Islet precursor cell (in vitro differentiated cells): ENCODE results near the gene DLX5.

Experiments
- DNase-seq: peaks from one replicate; pipeline ENCODE4 v3.0.0-alpha.2; 2018

Gene DLX5

GRCh38 chr7:97004247-97005182 is 20.1 kb downstream of the DLX5 start:
- DNase-seq, result no peak

GRCh38 chr7:97003262-97004246 is 21.1 kb downstream of the DLX5 start:
- DNase-seq, result no peak

- DNase-seq, result no peak
Measured at GRCh38 chr7:97002555-97003261, 21.9 kb downstream of the DLX5 start.

- peak; percentile 63 for DNase-seq
Measured at GRCh38 chr7:97001656-97002554, 22.7 kb downstream of the DLX5 start.

GRCh38 chr7:97001221-97001620 is 23.4 kb downstream of the DLX5 start:
- no peak for DNase-seq

GRCh38 chr7:96998744-96999143 is 25.9 kb downstream of the DLX5 start:
- no peak for DNase-seq

- no peak for DNase-seq
Measured at GRCh38 chr7:96998333-96998732, 26.3 kb downstream of the DLX5 start.

- no peak for DNase-seq
Measured at GRCh38 chr7:96997512-96998032, 27.1 kb downstream of the DLX5 start.

- no peak for DNase-seq
Measured at GRCh38 chr7:96996958-96997511, 27.6 kb downstream of the DLX5 start.

GRCh38 chr7:96996111-96996957 is 28.3 kb downstream of the DLX5 start:
- no peak for DNase-seq

GRCh38 chr7:96995406-96996110 is 29.1 kb downstream of the DLX5 start:
- no peak for DNase-seq

GRCh38 chr7:96993980-96994379 is 30.7 kb downstream of the DLX5 start:
- no peak for DNase-seq

GRCh38 chr7:96993094-96993865 is 31.4 kb downstream of the DLX5 start:
- DNase-seq, result no peak

GRCh38 chr7:96992192-96993005 is 32.2 kb downstream of the DLX5 start:
- DNase-seq, result no peak

- no peak for DNase-seq
Measured at GRCh38 chr7:96991546-96992191, 33.0 kb downstream of the DLX5 start.

GRCh38 chr7:96989859-96990317 is 34.7 kb downstream of the DLX5 start:
- DNase-seq, result no peak

- no peak for DNase-seq
Measured at GRCh38 chr7:96989241-96989858, 35.3 kb downstream of the DLX5 start.
